HG03103 (cell line): ENCODE measurements around the gene RP2.

Experiments
- ATAC-seq: cut with Tn5 transposase; IDR thresholded peaks from one replicate; pipeline ENCODE4 v1.9.1; 2021; ENCODE audit warnings: low read depth; ENCODE audit not compliant: unreplicated experiment

The RP2 gene

DNA sequence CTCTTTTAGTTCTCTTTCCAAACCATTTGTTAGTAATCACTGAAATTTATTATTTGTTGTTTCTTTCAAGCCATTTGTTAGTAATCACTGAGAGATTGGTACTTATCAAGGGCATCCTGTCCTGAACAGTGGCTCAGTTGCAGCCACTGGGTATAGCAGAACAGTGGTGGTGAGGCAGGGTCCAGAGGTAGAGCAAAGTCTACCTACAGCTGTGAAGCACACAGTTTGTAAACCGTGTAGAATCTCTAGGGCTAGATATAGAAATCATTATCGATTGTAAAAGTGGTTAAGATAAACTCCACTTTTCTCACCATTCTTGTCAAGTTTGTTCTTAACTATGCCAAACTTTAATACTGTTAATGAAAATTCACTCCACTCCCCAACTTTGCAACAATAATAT lies 79.4 kb downstream of the RP2 start:
- ATAC-seq, result no peak

DNA sequence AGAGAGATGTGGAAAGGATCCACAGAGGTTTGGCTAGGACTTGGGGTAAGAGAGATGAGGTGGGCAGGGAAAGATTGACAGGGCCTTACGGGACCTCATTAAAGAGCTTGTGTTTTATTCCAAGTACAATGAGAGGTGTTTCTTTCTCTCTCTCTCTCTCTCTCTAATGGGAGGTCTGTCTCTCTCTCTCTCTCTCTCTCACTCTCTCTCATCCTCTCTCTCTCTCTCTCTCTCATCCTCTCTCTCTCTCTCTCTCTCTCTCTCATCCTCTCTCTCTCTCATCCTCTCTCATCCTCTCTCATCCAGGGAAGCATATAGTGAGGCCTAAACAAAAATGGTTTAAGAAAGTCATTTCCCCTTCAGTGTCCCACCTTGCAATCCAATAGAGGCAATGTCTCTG lies 80.8 kb downstream of the RP2 start:
- ATAC-seq, result no peak

DNA sequence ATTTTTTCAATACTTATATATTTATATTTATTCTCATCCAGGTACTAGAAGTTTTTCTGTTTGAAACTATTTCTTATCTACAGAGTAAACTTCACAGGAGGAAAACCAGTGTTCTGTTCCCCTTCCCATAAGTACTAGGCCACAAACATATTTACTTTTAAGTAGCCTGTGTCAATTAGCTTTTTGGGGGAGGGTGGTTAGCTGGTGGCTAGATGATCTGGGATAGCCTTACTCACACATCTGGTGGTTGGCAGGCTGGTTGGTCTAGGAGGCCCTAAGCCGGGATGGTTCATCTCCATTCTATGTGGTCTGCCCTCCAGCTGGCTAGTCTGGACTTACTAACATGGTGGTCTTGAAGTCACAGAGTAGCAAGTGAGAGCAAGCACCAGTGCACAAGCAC lies 81.6 kb downstream of the RP2 start:
- ATAC-seq, result no peak

DNA sequence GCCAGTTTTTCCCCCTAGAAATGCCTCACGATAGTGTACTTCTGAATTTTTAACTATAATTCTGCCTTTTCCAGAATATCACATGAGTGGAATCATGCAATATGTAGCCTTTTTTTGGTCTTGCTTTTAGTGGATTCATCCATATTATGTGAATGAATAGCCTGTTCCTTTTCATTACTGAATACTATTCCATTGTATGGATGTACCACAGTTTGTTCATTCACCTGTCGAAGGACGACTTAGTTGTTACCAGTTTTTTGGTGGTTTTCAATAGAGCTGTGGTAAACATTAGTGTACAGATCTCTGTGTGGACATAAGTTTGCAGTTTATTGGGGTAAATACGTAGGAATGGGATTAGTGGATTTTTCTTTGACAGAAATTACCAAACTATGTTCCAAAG lies 83.4 kb downstream of the RP2 start:
- no peak for ATAC-seq

DNA sequence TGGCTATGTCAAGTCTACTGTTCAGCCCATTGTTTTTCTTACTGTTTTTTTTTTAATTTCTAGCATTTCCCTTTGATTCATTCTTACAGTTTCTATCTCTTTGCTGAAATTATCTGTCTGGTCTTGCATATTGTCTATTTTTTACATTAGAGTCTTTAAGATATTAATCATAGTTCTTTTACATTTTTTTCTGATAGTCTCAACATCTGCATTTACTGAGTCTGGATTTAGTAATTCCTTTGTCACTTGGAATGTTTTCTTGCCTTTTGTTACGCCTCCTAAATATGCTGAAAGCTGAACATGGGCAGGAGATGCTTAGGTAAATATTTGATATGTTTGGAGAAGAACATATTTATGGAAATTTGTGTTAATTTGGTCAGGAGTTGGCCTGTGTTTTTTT lies 85.8 kb downstream of the RP2 start:
- no peak for ATAC-seq

DNA sequence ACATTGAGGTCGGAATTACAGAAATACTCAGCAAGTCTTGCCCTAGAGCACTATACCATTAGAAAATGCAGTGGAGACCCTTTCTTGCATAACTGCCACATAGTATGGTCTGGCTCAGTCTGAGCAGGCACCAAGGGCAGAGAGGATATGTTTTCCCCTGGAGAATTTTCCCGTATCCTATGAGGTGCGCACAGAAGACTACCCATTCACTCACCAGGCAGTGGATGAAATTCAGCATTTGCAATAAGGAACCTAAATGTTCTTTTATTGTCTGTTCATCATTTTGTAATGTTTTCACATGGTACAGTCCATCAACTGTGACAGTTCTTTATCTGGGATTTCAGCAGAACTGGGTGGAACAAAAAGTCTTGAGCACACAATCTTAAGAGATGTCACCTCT lies 90.9 kb downstream of the RP2 start:
- no peak for ATAC-seq

DNA sequence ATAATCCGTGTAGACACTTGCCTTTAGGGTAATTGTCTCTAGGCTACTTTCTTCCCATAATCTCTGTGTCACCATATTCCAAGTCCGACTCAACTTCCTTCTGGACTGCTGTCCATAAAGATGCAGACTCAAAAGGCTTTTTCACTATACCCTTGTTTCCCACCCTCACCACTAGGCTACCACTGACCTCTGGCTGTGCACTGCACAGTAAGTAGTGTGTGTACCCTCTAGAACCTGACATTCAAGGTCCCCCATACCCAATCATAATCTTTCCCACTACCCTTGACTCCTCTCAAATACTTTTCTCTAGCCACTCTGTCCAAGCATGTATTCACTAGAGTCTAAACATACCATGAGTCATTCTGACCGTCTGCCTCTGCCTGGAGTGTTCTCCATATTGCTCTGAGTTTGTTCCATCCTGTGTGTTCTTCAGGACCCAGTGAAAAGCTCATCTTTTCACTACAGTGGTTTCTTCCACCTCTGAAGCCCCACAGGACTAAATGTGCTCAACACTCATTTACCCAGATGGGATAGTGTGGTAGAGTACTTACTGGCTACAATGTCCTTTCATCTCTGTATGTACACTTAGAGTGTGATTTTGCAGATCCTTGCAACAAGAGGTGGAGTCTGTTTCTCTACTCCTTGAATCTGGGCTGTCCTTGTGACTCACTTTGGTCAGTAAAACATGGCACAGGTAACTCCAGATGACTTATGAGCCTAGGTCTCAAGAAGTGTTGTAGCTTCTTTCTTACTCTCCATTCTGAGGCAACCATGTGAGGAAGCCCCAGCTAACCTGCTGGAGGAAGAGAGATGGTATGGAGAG lies 92.8 kb downstream of the RP2 start:
- ATAC-seq, result no peak
